DND-41 (cell line): ENCODE measurements around the gene CHMP4B.

Experiments used
- EZH2 ChIP-seq: IDR thresholded peaks from 3 replicates; pipeline ENCODE4 v1.6.1; 2012; ENCODE audit warnings: borderline replicate concordance, low read depth, mild to moderate bottlenecking, moderate library complexity, low read length, inconsistent platforms; ENCODE audit not compliant: severe bottlenecking
- TF ChIP-seq, protein P1 (sequence below): IDR thresholded peaks from 2 replicates; pipeline ENCODE4 v1.5.1; 2012; ENCODE audit warnings: borderline replicate concordance, low read length, moderate library complexity, mild to moderate bottlenecking; ENCODE audit not compliant: poor library complexity, severe bottlenecking; ENCODE audit errors: extremely low read depth

DNA sequence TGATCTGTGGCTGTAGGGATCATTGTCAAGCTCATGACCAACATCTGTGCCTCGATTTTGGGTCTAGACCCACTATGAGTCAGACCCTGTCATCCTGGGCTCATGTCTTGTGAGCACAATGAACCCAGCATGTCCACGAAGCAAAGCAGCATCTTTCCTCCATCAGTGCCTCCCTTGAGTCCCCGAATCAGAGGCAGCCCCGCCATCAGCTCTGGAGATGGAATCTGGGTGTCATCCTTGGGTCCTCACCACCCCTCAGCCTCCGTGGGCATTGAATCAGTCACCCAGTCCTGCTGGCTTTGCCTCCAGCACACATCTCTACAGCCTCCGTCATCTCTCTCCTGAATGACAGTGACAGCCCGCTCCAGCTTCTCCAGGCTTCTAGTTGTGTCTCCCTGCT, 56.9 kb downstream of the CHMP4B start:
- TF ChIP-seq, protein P1, sequence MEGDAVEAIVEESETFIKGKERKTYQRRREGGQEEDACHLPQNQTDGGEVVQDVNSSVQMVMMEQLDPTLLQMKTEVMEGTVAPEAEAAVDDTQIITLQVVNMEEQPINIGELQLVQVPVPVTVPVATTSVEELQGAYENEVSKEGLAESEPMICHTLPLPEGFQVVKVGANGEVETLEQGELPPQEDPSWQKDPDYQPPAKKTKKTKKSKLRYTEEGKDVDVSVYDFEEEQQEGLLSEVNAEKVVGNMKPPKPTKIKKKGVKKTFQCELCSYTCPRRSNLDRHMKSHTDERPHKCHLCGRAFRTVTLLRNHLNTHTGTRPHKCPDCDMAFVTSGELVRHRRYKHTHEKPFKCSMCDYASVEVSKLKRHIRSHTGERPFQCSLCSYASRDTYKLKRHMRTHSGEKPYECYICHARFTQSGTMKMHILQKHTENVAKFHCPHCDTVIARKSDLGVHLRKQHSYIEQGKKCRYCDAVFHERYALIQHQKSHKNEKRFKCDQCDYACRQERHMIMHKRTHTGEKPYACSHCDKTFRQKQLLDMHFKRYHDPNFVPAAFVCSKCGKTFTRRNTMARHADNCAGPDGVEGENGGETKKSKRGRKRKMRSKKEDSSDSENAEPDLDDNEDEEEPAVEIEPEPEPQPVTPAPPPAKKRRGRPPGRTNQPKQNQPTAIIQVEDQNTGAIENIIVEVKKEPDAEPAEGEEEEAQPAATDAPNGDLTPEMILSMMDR = no peak
- no peak for TF ChIP-seq EZH2
